Retinal pigment epithelial cell (primary cell): ENCODE measurements around the gene NRP2.

ENCODE experiments used
- DNase-seq: peaks from one replicate; pipeline ENCODE4 v3.0.0-alpha.2; 2010; ENCODE audit warnings: low read depth
- H3K4me3 ChIP-seq: 2 replicates; pipeline ENCODE4 v1.5.1; 2011; ENCODE audit warnings: mild to moderate bottlenecking, low read length, control low read depth, moderate library complexity
- CTCF ChIP-seq: conservative IDR thresholded peaks from 2 replicates; pipeline ENCODE4 v1.5.1; 2011; ENCODE audit warnings: low read depth, low read length, control low read depth, inconsistent platforms

NRP2 gene

GRCh38 chr2:205785507-205786260 is 103.4 kb downstream of the NRP2 start:
- no peak for TF ChIP-seq CTCF
- no peak for DNase-seq
- H3K4me3 ChIP-seq, result no peak overlapping the region

- no peak for DNase-seq
- TF ChIP-seq CTCF, result no peak
- no peak overlapping the region for H3K4me3 ChIP-seq
These were observed 104.7 kb downstream of the NRP2 start for GRCh38 chr2:205786976-205787375.

GRCh38 chr2:205787761-205788160 is 105.5 kb downstream of the NRP2 start:
- DNase-seq, result no peak
- TF ChIP-seq CTCF, result no peak
- no peak overlapping the region for H3K4me3 ChIP-seq

- no peak for DNase-seq
- no peak for TF ChIP-seq CTCF
- H3K4me3 ChIP-seq, result no peak overlapping the region
These were observed 107.6 kb downstream of the NRP2 start for GRCh38 chr2:205789906-205790305.

- TF ChIP-seq CTCF, result no peak
- DNase-seq, result no peak
- no peak overlapping the region for H3K4me3 ChIP-seq
These were observed 110.6 kb downstream of the NRP2 start for GRCh38 chr2:205792908-205793307.

- H3K4me3 ChIP-seq, result no peak overlapping the region
- DNase-seq, result no peak
- TF ChIP-seq CTCF, result no peak
These were observed 114.6 kb downstream of the NRP2 start for GRCh38 chr2:205796805-205797313.

- DNase-seq, result no peak
- TF ChIP-seq CTCF, result no peak
- H3K4me3 ChIP-seq, result no peak overlapping the region
These were observed 115.6 kb downstream of the NRP2 start for GRCh38 chr2:205797866-205798265.
